GM23248 (cell line): ENCODE data around the gene RNASEH1. TPM values are rescaled to one million over a fixed set of nuclear protein-coding genes. Genes with fewer than 3 reads are reported as not detected.
A peak's percentile ranks its signal among the peaks of the same experiment; 100 is the strongest.
"Not testable (repeated sequence)": the region's sequence is repeated elsewhere in the genome, so short reads cannot be mapped to it uniquely, and the experiment has no call there.

ENCODE experiments used
- DNase-seq: peaks from one replicate; pipeline ENCODE4 v3.0.0-alpha.2; 2015
- H2AFZ ChIP-seq: fragments of 200-600 bp; sonication (generic); 2 replicates; pipeline ENCODE4 v1.6.1; 2016; ENCODE audit warnings: antibody characterized with exemption
- H3F3A ChIP-seq: fragments of 200-600 bp; sonication (generic); 2 replicates; pipeline ENCODE4 v1.6.1; 2016; ENCODE audit warnings: mild to moderate bottlenecking, antibody characterized with exemption, mixed run types; ENCODE audit not compliant: insufficient read depth
- H3K27ac ChIP-seq: fragments of 200-600 bp; sonication (generic); 2 replicates; pipeline ENCODE4 v1.5.1; 2016; ENCODE audit warnings: mild to moderate bottlenecking
- H3K27me3 ChIP-seq: fragments of 200-600 bp; sonication (generic); replicated peaks from 2 replicates; pipeline ENCODE4 v1.6.1; 2016; ENCODE audit warnings: mild to moderate bottlenecking; ENCODE audit not compliant: insufficient read depth
- H3K36me3 ChIP-seq: fragments of 200-600 bp; sonication (generic); 2 replicates; pipeline ENCODE4 v1.6.1; 2016; ENCODE audit warnings: low read depth, mild to moderate bottlenecking
- H3K4me1 ChIP-seq: fragments of 200-600 bp; sonication (generic); 2 replicates; pipeline ENCODE4 v1.6.1; 2016; ENCODE audit warnings: mild to moderate bottlenecking; ENCODE audit not compliant: insufficient read depth
- H3K4me2 ChIP-seq: fragments of 200-600 bp; sonication (generic); one replicate; pipeline ENCODE4 v1.6.1; 2016; ENCODE audit warnings: mild to moderate bottlenecking; ENCODE audit not compliant: unreplicated experiment
- H3K4me3 ChIP-seq: fragments of 200-600 bp; sonication (generic); 2 replicates; pipeline ENCODE4 v1.5.1; 2016; ENCODE audit warnings: mild to moderate bottlenecking
- H3K79me2 ChIP-seq: fragments of 200-600 bp; sonication (generic); 2 replicates; pipeline ENCODE4 v1.6.1; 2016; ENCODE audit warnings: mild to moderate bottlenecking; ENCODE audit not compliant: insufficient read depth
- H3K9ac ChIP-seq: fragments of 200-600 bp; sonication (generic); 2 replicates; pipeline ENCODE4 v1.6.1; 2016; ENCODE audit warnings: mild to moderate bottlenecking
- H3K9me2 ChIP-seq: fragments of 200-600 bp; sonication (generic); 2 replicates; pipeline ENCODE4 v1.6.1; 2016; ENCODE audit warnings: mixed run types, mild to moderate bottlenecking, moderate library complexity; ENCODE audit not compliant: insufficient read depth
- H3K9me3 ChIP-seq: fragments of 200-600 bp; sonication (generic); one replicate; pipeline ENCODE4 v1.6.1; 2017; ENCODE audit warnings: low read depth
- H4K20me1 ChIP-seq: fragments of 200-600 bp; sonication (generic); 2 replicates; pipeline ENCODE4 v1.6.0; 2016; ENCODE audit not compliant: insufficient read depth
- EZH2 ChIP-seq: fragments of 200-600 bp; sonication (generic); IDR thresholded peaks from 2 replicates; pipeline ENCODE4 v1.6.1; 2018; ENCODE audit warnings: antibody characterized with exemption, mild to moderate bottlenecking; ENCODE audit not compliant: insufficient read depth, poor library complexity, severe bottlenecking
- EZH2phosphoT487 ChIP-seq: fragments of 200-600 bp; sonication (generic); IDR thresholded peaks from 2 replicates; pipeline ENCODE4 v1.6.1; 2018; ENCODE audit warnings: antibody characterized with exemption, moderate library complexity, mild to moderate bottlenecking, low read depth; ENCODE audit not compliant: insufficient read depth
- WGBS, 2 experiments: methylation state at CpG; one replicate each; pipeline ENCODE4 v1.1.6; 2015 to 2017; ENCODE audit warnings: low lambda C conversion rate in 2 of 2, low coverage in 1 of 2; ENCODE audit errors: missing lambda C conversion rate in 2 of 2; 5-methylcytosine and 5-hydroxymethylcytosine counted together
- in situ Hi-C: fragments of 300-500 bp; cut with MboI; formaldehyde crosslinking; loops from 2 replicates; pipeline ENCODE4 v1.15.0; 2020
- polyA plus RNA-seq: library from polyadenylated mRNA; unstranded; fragments of >200 nt; fragmentation: Nextera tagmentation; extraction: Ambion mirVana; gene quantifications from 2 replicates; pipeline ENCODE4 v1.2.1, GENCODE V29; 2016
- total RNA-seq: library from RNA; depleted of rRNA; stranded (reverse); fragments of >200 nt; shearing (Covaris generic); gene quantifications from 2 replicates; pipeline ENCODE4 v1.2.3, GENCODE V29; 2014

Gene RNASEH1
- total and polyA plus RNA-seq, 2 experiments from 2014 or later = 37.4 to 52.4 TPM

DNA sequence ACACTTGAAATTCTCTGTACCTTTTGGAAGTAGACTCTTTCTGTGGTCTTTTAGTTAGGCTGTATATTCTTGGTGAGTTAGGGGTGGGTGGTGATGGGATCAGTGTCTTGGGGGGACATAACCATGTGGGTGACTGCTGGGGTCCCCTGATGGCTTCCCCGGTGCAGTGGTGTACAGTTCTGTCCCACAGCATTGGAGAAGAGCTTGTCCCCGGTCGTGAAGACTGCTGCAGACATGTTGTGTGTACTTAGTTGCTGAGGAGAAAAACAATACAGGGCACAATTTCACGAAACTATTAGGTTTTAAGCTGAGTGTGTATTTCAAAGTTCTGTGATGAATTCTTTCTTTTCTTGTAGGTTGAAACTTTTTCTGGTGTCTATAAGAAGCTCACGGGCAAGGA is 22.3 kb upstream of the RNASEH1 start:
- H3K4me1 ChIP-seq = peaks cover 39% of the 10 kb centered on the region
- H3K27me3 ChIP-seq = no peaks in the 10 kb centered on the region
- 93 to 96% methylated on average over 5 of the region's 5 CpGs for WGBS, 2 experiments
- H3K9me2 ChIP-seq = no peaks in the 10 kb centered on the region
- in situ Hi-C loops = no loop called here
- peaks cover 34% of the 10 kb centered on the region for H4K20me1 ChIP-seq
- peaks cover 67% of the 10 kb centered on the region for H3K79me2 ChIP-seq
- H3K4me3 ChIP-seq = no peak overlapping the region
- no peak for DNase-seq
- peaks cover 84% of the 10 kb centered on the region for H3F3A ChIP-seq
- no peak overlapping the region for H2AFZ ChIP-seq
- H3K27ac ChIP-seq = no peak overlapping the region
- H3K9me3 ChIP-seq = no peaks in the 10 kb centered on the region
- no peak overlapping the region for H3K4me2 ChIP-seq
- H3K9ac ChIP-seq = no peak overlapping the region
- no peak for TF ChIP-seq EZH2phosphoT487
- TF ChIP-seq EZH2 = no peak
- peaks cover 74% of the 10 kb centered on the region for H3K36me3 ChIP-seq

- WGBS, 2 experiments = 49% methylated on average over 5 of the region's 5 CpGs
- Histone ChIP-seq H3K9ac (peak overlapping the region; percentile 99), H3K4me1 (peaks cover 43% of the 10 kb centered on the region), H3K4me2 (peak overlapping the region; percentile 88), H3K9me3 (no peaks in the 10 kb centered on the region), H3K9me2 (no peaks in the 10 kb centered on the region), H2AFZ (no peak overlapping the region), H3K27ac (peak overlapping the region; percentile 34), H3K27me3 (no peaks in the 10 kb centered on the region), H3F3A (peaks cover 78% of the 10 kb centered on the region), H3K4me3 (peak overlapping the region; percentile 90), H4K20me1 (peaks cover 34% of the 10 kb centered on the region), H3K36me3 (peaks cover 73% of the 10 kb centered on the region), H3K79me2 (peaks cover 71% of the 10 kb centered on the region)
- TF ChIP-seq EZH2 = no peak
- in situ Hi-C loops = no loop called here
- DNase-seq = peak; percentile 47
Measured at GRCh38 chr2:3578987-3579386, 20.9 kb upstream of the RNASEH1 start.

DNA sequence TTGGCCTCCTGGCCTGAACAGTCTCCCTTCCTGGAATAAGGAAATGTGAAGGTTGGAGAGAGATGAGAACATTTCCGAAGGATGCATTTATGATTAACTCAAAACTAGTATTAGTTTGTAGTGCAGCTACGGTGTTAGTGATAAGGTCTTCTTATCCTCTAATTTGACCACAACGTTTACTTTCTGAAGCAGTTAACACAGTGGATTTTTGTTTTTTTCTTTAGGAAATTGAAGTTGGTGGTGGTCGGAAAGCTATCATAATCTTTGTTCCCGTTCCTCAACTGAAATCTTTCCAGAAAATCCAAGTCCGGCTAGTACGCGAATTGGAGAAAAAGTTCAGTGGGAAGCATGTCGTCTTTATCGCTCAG is 18.1 kb upstream of the RNASEH1 start:
- peaks cover 43% of the 10 kb centered on the region for H3K4me1 ChIP-seq
- peaks cover 62% of the 10 kb centered on the region for H3K79me2 ChIP-seq
- peaks cover 51% of the 10 kb centered on the region for H3K36me3 ChIP-seq
- H3K4me3 ChIP-seq = peak overlapping the region; percentile 90
- H3K27me3 ChIP-seq, in situ Hi-C loops, DNase-seq, H2AFZ ChIP-seq, H3K9me3 ChIP-seq, H3K9me2 ChIP-seq: not testable (repeated sequence)
- H3K27ac ChIP-seq = peak overlapping the region; percentile 85
- H3K9ac ChIP-seq = peak overlapping the region; percentile 99
- H3K4me2 ChIP-seq = peak overlapping the region; percentile 88
- WGBS, 2 experiments = 77 to 79% methylated on average over 10 of the region's 10 CpGs
- H4K20me1 ChIP-seq = peaks cover 34% of the 10 kb centered on the region
- H3F3A ChIP-seq = peaks cover 52% of the 10 kb centered on the region

- Histone ChIP-seq H3K79me2 (peaks cover 56% of the 10 kb centered on the region), H3K4me1 (peaks cover 43% of the 10 kb centered on the region), H3K27ac (peak overlapping the region; percentile 85), H3K36me3 (peaks cover 46% of the 10 kb centered on the region), H3K27me3 (no peaks in the 10 kb centered on the region), H3K4me3 (peak overlapping the region; percentile 90), H3K9ac (peak overlapping the region; percentile 99), H4K20me1 (peaks cover 34% of the 10 kb centered on the region), H3K9me3 (no peaks in the 10 kb centered on the region), H3K4me2 (peak overlapping the region; percentile 88), H2AFZ (peak overlapping the region; percentile 81), H3F3A (peaks cover 47% of the 10 kb centered on the region), H3K9me2 (no peaks in the 10 kb centered on the region)
- TF ChIP-seq EZH2 (no peak), EZH2phosphoT487 (no peak)
- in situ Hi-C loops = no loop called here
- DNase-seq = peak; percentile 48
- whole genome bisulfite sequencing, 2 experiments = 3% methylated on average over 25 to 34 of the region's 54 CpGs
Measured at GRCh38 chr2:3575534-3576262, 17.6 kb upstream of the RNASEH1 start.

GRCh38 chr2:3574155-3574554 is 16.0 kb upstream of the RNASEH1 start:
- TF ChIP-seq EZH2phosphoT487 (no peak), EZH2 (no peak)
- no peak overlapping the region for H3K27ac ChIP-seq
- in situ Hi-C loops = no loop called here
- H3K4me1 ChIP-seq = peaks cover 34% of the 10 kb centered on the region
- no peak overlapping the region for H3K4me2 ChIP-seq
- H3K27me3 ChIP-seq = no peaks in the 10 kb centered on the region
- H3K4me3 ChIP-seq = no peak overlapping the region
- peaks cover 31% of the 10 kb centered on the region for H3F3A ChIP-seq
- peaks cover 41% of the 10 kb centered on the region for H3K79me2 ChIP-seq
- no peaks in the 10 kb centered on the region for H3K9me2 ChIP-seq
- peak overlapping the region; percentile 81 for H2AFZ ChIP-seq
- H4K20me1 ChIP-seq = peaks cover 20% of the 10 kb centered on the region
- no peak overlapping the region for H3K9ac ChIP-seq
- peaks cover 30% of the 10 kb centered on the region for H3K36me3 ChIP-seq
- 91 to 93% methylated on average over 11 of the region's 11 CpGs for WGBS, 2 experiments
- H3K9me3 ChIP-seq = no peaks in the 10 kb centered on the region
- DNase-seq = no peak
